ENCODE data around the gene SERGEF. TPM values are rescaled to one million over a fixed set of nuclear protein-coding genes. Genes with fewer than 3 reads are reported as not detected.

Gene SERGEF
- total RNA-seq, 1 experiment from 2014 or later: 28.7 TPM

DNA sequence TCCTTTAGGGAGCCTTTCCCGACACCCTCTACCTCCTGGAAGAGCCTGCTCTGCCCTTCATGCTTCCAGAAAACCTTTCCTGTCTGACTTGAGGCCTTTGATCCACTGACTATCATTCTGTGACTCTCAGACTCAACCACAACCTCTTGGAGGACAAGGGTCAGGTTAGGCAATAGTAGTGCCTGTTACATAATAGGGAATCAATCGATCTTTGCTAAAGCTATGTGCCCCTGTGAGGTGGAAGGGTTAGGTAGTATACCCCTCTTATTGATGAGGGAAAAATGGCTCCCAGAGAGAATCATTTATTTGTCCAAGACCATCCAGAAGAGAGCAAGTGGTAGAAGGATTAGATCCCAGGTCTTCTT lies 262.1 kb downstream of the SERGEF start:
- no peak for DNase-seq
- POLR2A ChIA-PET (ENCODE audit: unreplicated experiment): no interaction called here
- H2AFZ ChIP-seq: no peak overlapping the region
- H3K79me2 ChIP-seq (ENCODE audit: low read depth): no peaks in the 10 kb centered on the region
- no peaks in the 10 kb centered on the region for H3K9me2 ChIP-seq (ENCODE audit: insufficient read depth)
- no peak overlapping the region for H3K4me3 ChIP-seq
- no peaks in the 10 kb centered on the region for H3K36me3 ChIP-seq (ENCODE audit: low read depth)
- CTCF ChIA-PET: no interaction called here
- intact Hi-C loops (cut with micrococcal nuclease; ENCODE audit: unreplicated experiment): no loop called here
- H3K9me3 ChIP-seq (ENCODE audit: insufficient read depth, low read depth): no peaks in the 10 kb centered on the region
- TF ChIP-seq EZH2 (IDR thresholded peaks at IDR 0.05; ENCODE audit: low read depth): no peak
- TF ChIP-seq, protein P1, sequence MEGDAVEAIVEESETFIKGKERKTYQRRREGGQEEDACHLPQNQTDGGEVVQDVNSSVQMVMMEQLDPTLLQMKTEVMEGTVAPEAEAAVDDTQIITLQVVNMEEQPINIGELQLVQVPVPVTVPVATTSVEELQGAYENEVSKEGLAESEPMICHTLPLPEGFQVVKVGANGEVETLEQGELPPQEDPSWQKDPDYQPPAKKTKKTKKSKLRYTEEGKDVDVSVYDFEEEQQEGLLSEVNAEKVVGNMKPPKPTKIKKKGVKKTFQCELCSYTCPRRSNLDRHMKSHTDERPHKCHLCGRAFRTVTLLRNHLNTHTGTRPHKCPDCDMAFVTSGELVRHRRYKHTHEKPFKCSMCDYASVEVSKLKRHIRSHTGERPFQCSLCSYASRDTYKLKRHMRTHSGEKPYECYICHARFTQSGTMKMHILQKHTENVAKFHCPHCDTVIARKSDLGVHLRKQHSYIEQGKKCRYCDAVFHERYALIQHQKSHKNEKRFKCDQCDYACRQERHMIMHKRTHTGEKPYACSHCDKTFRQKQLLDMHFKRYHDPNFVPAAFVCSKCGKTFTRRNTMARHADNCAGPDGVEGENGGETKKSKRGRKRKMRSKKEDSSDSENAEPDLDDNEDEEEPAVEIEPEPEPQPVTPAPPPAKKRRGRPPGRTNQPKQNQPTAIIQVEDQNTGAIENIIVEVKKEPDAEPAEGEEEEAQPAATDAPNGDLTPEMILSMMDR (conservative IDR thresholded peaks at IDR 0.05): no peak
- no peaks in the 10 kb centered on the region for H4K20me1 ChIP-seq (ENCODE audit: insufficient read depth)
- peaks cover 72% of the 10 kb centered on the region for H3K27me3 ChIP-seq (ENCODE audit: insufficient read depth, low read depth)
- H3K4me1 ChIP-seq (replicated peaks; ENCODE audit: insufficient read depth): no peaks in the 10 kb centered on the region
- no TSS peak for BruUV-seq (replicated peaks)
- H3F3A ChIP-seq (ENCODE audit: insufficient read depth, low read depth): no peaks in the 10 kb centered on the region
- no peak overlapping the region for H3K27ac ChIP-seq
- H3K4me2 ChIP-seq: no peak overlapping the region

DNA sequence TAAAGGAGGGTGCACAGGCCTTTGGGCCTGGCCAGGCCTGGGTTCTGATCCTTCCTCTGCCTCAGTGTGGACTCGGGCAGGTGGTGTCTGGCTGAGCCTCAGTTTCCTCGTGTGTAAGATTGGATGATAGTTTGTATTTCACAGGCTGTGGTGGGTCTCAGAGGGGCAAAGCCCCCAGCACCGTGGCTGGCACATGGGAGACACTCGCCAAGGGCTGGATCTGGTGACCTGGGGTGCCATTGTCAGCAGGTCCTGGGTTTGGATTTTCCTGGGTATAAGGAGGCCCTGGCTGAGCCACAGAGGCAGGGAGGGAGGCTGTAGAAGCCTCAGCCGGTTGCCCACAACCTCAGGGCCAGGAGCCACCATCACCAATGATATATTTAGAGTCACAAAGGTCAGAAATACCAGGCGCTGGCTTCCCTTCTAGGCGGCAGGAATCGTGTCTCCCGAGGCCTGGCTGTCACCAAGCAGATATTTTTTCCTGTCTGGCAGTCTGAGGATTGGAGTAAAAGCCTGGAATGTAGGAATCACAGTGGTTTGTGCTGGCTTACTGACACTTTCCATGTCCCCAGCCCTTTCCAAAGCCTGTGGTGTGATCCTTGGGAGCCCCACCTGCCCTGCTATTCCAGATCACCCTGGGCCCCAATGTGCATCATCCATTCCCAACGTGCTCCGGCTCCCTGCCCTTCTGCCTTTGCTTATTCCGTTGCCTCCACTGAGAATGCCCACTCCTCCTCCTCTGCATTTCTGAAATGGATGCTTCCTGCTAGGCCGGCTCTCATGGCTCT lies 262.6 kb downstream of the SERGEF start:
- Histone ChIP-seq H3K9me2 (ENCODE audit: insufficient read depth) (no peaks in the 10 kb centered on the region), H2AFZ (no peak overlapping the region), H3K4me2 (no peak overlapping the region), H3K79me2 (ENCODE audit: low read depth) (no peaks in the 10 kb centered on the region), H3K27ac (no peak overlapping the region), H3K27me3 (ENCODE audit: insufficient read depth, low read depth) (peaks cover 66% of the 10 kb centered on the region), H3K4me1 (replicated peaks; ENCODE audit: insufficient read depth) (no peaks in the 10 kb centered on the region), H3K4me3 (no peak overlapping the region), H3K36me3 (ENCODE audit: low read depth) (no peaks in the 10 kb centered on the region), H3F3A (ENCODE audit: insufficient read depth, low read depth) (no peaks in the 10 kb centered on the region), H3K9me3 (ENCODE audit: insufficient read depth, low read depth) (no peaks in the 10 kb centered on the region), H4K20me1 (ENCODE audit: insufficient read depth) (no peaks in the 10 kb centered on the region)
- intact Hi-C loops (cut with micrococcal nuclease; ENCODE audit: unreplicated experiment): no loop called here
- no TSS peak for BruUV-seq (replicated peaks)
- ChIA-PET CTCF (no interaction called here), POLR2A (ENCODE audit: unreplicated experiment) (no interaction called here)
- no peak for DNase-seq
- no peak for TF ChIP-seq EZH2 (IDR thresholded peaks at IDR 0.05; ENCODE audit: low read depth)
- TF ChIP-seq, protein P1 (conservative IDR thresholded peaks at IDR 0.05): no peak

DNA sequence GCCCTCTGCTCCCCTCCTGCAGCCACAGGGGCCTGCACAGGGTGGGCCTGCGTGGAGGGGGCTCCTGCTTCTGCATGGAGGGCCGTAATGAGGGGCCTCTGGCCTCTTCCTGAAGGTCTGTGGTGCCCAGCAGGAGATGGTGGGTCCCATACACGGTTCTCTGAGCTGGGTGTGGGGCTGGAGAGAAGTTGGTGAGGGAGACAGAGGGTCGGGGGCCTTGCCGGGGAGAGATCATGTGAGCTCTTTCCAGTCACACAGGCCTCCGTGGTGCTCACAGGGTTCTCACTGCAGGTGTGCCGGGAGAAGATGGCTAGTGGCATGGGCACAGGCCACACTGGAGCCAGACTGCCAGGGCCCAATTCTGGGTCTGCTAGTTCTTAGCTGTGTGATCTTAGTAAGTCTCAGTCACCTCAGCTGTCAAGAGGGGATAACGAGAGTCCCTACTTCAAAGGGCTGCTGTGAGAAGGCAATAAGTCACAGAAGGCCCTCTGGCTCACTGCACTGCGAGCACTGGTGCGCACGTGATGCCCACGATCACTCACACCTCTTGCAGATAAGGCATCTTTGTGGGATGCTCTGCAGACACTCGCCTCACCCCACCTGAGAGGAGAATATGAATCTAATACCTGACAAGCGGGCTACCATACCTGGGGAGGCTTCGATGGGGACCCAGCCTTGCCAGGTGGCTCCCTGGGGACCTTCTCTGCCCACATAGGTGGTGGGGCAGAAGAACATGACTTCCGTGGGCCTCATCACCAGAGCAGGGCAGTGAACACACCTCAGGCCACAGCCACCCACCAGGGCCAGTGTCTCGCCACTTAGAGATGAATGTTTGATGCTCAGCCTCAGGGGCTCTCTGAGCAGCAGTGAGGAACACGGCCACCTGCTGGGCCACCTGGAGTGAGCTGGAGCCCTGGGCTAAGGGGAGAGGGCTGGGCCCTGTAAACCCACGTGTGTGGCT lies 263.8 kb downstream of the SERGEF start:
- POLR2A ChIA-PET (ENCODE audit: unreplicated experiment): no interaction called here
- no peaks in the 10 kb centered on the region for H3K79me2 ChIP-seq (ENCODE audit: low read depth)
- H3K27me3 ChIP-seq (ENCODE audit: insufficient read depth, low read depth): peaks cover 54% of the 10 kb centered on the region
- no TSS peak for BruUV-seq (replicated peaks)
- H3K4me3 ChIP-seq: no peak overlapping the region
- H3K9me3 ChIP-seq (ENCODE audit: insufficient read depth, low read depth): no peaks in the 10 kb centered on the region
- no peaks in the 10 kb centered on the region for H3K36me3 ChIP-seq (ENCODE audit: low read depth)
- no peaks in the 10 kb centered on the region for H4K20me1 ChIP-seq (ENCODE audit: insufficient read depth)
- TF ChIP-seq, protein P1 (conservative IDR thresholded peaks at IDR 0.05): no peak
- TF ChIP-seq EZH2 (IDR thresholded peaks at IDR 0.05; ENCODE audit: low read depth): no peak
- H3K27ac ChIP-seq: no peak overlapping the region
- CTCF ChIA-PET: no interaction called here
- H3K4me1 ChIP-seq (replicated peaks; ENCODE audit: insufficient read depth): no peaks in the 10 kb centered on the region
- H3F3A ChIP-seq (ENCODE audit: insufficient read depth, low read depth): no peaks in the 10 kb centered on the region
- no peak for DNase-seq
- H3K9me2 ChIP-seq (ENCODE audit: insufficient read depth): no peaks in the 10 kb centered on the region
- intact Hi-C loops (cut with micrococcal nuclease; ENCODE audit: unreplicated experiment): no loop called here
- no peak overlapping the region for H3K4me2 ChIP-seq
- H2AFZ ChIP-seq: no peak overlapping the region

Data from PC-9 (cell line).